Dedifferentiated amniotic fluid mesenchymal stem cell (primary cell): ENCODE measurements around the gene GPR176.

Source experiments
- DNase-seq: peaks from one replicate; pipeline ENCODE4 v3.0.0-alpha.2; 2016; ENCODE audit errors: extremely low spot score

The GPR176 gene

DNA sequence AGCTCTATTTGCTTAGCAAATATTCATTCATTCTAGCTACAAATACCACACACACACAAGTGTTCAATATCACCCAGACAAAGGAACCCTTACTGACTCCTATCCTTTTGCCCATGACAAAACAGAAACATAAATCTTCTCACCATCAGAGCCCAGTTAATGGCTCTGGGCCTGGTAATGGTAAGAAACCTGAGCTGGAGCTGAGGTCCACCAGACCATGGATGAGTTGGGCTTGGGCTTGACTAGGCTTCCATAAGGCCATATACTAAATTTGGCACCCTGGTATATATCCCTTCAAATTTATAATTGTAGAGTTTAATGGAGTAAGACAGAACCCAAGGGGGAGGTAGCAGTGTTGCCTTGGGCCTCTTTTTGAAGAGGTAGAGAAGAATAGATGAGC, 29.4 kb downstream of the GPR176 start:
- DNase-seq, result no peak

DNA sequence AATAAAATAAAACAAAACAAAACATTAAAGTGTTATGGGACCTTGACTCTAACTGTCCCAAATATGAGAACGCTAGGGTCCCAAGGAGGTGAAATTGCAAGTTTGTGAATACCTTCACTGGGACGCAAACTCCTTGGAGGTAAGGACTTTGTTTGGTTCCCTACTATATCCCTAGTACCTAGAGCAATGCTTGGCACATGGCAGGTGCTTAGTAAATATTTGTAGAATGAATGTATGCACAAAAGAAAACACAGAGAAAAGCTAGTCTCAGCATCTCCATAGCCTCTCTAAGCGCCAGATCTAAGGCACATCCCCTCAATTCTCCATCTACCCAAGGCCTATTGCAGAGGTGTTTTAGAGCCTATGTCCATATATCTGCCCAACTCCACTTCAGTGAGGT, 30.5 kb downstream of the GPR176 start:
- DNase-seq, result no peak

DNA sequence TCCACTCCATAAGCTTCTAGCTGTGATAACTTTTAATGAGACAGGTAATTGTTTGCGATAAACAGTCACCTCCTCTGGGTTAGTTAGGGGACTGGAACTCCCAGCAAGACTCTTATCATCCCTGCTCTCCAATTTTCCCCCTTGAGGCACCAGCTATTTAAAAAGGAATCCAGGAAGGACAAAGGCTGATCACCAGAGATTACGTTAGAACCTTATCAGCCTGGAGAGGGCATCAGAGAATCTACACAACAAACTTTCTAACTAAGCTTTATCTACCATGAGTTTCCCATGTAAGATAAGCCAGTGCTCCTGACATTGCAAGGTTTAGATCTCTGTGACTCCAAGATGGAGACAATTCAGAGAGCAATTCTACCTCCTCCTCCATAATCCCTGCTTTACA, 31.3 kb downstream of the GPR176 start:
- no peak for DNase-seq

DNA sequence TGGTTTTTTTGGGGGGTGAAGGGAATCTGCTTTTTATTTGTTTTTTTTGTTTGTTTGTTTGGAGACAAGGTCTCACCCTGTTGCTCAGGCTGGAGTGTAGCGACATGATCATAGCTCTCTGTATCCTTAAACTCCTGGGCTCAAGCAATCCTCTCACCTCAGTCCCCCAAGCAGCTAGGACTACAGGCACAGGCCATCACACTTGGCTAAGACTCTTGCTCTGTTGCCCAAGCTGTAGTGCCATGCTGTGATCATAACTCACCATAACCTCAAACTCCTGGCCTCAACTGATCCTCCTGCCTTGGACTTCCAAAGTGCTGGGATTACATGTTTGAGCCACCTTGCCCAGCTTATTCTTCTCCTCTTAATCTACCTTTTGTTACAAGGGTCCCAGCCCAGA, 31.8 kb downstream of the GPR176 start:
- DNase-seq, result no peak

DNA sequence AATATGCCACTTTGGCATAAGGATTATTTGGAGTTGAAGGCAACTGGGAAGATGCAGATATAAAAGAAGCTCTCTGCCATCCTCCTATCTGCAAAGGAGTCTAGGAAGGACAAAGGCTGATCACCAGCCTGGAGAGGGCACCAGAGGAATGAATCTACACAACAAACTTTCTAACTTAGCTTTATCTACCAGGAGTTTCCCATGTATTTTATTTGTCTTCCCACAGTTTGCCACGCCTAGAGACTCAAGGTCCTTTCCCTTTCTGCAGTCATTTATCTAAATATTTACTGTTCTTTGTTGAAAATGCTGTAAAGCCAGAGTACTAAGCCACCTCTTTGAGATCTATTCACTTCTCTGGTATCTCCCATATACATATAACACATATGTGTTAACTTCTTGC, 32.2 kb downstream of the GPR176 start:
- peak; percentile 72 for DNase-seq

DNA sequence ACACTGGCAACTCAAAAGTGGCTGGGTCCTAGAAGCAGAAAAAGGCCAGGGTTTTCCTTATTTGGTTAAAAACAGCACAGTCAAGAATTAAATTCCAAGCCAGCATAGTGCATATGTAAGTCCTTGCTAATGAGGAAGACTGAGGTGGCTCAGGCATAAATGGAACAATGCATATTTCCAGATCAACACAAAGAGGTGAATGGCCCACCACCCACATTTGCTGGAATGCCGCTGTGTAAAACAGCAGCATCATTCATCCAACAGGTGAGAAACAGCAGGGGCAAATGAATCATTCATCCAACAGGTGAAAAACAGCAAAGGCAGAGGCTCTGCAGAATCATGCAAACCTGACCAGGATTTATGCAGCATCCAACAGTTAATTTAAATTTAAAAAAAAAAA, 32.9 kb downstream of the GPR176 start:
- no peak for DNase-seq

DNA sequence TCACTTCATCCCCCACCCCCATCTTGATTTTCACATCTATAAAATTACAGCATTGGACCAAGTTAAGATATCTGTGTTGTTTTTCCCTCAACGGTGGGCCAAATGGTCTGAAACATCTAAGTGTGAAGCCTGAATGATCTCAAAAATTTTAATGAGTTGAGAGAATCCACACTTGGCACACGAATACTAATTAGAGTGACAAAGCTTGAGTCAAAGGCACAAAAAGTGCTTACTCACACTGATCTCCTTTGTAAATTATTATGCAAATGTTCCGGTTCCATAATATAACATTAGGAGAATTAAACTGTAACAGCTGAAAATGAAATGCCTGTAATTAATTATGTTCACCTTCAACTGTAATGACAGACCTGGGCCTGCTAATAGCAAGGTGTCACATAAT, 33.6 kb downstream of the GPR176 start:
- DNase-seq, result no peak

DNA sequence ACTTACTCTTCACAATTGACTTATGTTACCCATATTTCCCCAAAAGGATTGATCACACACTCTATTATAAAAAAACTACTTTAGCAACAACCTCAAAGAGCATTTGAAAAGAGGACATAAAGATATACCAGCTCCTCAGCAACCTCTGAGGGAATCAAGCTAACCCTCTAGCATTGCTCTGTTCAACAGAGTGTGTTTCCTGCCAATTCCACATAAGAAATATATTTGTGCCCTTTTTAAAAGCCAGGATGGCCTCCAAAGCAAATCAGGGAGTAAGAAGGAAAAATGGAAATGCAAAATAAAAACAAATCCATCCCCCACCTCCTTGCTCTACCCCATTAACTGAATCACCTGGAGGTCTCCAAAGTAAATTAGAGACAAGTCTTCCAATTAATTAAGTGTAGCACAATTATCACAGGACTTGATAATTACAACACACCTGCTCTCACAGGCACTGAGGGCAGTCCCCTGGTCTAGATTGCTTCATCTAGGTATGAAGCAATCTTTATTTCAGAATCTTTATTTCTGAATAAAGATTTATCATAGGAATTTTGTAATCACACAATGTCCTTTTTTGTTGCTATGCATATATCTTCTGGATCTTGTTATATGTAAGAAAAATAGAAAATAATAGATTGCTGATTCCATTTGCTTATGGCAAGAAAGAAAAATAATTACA, 34.8 kb downstream of the GPR176 start:
- DNase-seq, result no peak

DNA sequence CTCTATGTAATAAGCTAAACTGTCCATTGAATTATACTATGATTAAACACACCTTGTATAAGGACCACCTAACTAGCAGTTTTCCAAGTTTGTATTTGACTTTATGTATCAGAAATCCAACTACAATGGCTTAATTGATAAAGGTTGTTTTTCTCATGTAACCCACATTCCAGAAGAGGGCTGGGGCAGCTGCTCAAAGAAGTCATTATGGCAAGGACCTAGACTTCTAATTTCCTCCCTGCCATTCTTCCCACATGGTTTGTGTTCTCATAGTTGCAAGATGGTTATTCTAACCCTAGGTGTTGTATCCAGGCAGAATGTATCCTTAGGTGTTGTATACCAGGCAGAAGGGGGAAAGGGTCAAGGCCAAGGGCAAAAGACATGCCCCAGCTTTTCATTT, 35.7 kb downstream of the GPR176 start:
- no peak for DNase-seq

DNA sequence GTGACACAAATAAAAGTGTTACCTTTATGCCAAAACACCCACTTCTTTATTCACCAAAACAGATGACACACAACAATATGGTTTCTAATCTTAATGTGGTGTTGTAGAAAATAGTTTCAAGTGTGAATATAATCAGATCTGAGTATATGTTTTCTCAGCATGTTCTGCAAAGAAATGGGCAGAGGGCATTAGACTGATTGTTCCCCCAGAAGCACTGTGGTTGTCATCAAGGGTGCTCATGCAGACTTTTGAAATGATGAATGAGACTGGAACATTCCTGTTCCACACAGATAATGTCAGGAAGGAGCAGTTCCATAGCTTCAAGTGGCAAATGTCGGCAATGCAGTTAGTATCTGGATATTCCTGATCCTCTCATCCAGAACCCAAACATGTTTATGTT, 37.5 kb downstream of the GPR176 start:
- no peak for DNase-seq

DNA sequence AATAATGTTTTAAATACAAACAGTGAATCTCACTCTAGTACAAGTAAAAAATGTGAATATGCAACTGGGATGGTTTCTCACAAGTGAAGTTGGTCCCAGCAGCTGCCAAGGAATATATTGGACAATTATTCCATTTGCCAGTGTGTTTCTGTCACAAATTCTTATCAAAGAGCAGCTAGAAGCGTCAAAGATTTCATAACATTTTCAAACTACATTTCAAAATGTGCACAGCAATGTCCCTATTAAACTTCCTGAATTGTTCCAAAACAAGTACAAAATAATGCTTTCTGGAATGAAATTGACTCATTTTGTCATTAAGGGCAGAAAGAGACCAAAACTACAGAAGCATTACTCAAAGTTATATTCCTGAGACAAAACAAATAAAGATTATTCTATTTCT, 38.3 kb downstream of the GPR176 start:
- DNase-seq, result no peak

DNA sequence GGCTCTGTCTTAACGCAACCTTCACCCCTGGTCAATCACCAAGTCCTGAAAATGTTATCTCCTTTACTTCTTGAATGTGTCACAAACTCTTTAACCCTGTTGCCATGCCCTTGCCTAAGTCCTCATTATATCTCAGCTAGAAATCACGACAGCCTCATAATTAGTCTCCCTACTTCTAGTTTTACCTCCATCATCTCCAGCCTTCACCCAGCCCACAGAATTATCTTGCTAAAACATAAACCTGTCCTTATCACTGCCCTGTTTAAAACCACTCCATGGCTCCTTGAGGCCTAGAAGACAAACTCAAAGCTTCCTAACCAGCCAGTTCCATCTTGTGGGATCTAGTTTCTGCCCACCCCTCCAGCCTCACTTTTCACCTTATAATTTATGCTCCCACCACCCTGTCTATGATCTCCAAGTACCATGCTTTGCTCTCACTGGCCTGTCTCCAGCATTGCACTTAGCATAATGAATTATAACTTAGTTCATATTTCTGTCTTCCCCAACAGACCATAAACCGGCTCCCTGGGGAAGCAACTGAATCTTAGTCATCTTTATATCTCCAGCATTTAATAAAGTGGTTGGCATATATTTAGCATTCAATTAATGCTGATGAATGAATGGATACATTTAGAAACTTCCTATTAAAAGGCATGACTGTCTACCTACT, 39.2 kb downstream of the GPR176 start:
- DNase-seq, result no peak

DNA sequence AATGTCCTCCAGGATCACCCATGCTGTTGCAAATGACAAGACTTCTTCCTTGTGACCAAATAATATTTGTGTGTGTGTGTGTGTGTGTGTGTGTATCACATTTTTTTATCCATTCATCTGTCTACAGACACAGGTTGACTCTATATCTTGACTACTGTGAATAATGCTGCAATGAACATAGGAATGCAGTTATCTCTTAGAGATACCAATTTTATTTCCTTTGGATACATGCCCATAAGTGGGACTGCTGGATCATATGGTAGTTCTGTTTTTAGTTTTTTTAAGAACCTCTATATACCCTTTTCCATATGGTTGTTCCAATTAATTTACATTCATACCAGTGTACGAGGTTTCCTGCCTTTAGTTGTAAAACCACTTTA, 41.7 kb downstream of the GPR176 start:
- DNase-seq, result no peak

DNA sequence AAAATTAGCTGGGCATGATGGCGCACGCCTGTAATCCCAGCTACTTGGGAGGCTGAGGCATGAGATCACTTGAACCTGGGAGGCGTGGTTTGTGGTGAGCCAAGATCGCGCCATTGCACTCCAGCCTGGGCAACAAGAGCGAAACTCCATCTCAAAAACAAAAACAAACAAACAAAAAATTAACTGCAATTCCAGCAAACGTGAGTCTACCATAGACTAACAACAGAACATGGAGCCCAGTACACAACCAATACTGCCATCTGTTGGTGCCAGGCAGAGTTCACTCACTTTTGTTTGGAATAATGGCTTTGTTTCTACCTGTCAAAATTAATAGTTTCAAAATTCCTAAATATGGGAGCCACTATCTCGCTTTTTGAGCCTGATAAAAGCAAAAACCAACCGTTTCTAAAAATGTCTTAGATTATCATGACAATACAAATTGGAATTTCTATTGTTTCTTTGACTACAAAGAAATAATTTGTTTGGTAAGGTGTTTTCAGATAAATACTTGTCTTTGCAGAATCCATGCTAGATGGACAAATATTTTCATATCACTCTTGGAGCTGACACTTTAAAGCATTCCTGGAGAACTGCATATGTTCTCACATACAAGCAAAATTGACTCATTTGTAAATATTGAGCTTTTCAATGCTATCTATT, 45.0 kb downstream of the GPR176 start:
- peak; percentile 52 for DNase-seq

DNA sequence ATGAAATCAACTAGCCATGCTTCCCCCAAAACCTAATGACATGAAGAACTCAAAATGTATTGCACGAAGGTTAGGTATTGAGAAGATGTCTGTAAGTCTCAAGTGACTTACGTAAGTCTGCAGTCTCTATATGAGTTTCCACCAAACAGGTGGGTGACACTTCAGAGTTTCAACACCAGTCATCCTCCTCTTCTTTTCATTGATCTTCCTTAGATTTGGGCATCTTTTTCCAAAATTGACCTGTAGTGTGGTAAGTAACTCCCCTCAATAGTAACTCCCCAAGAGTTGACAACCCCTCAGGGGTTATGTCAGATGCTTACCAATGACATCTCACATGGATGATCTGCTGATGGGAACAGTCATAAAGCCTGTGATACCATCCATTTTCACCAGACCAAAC, 46.1 kb downstream of the GPR176 start:
- no peak for DNase-seq

DNA sequence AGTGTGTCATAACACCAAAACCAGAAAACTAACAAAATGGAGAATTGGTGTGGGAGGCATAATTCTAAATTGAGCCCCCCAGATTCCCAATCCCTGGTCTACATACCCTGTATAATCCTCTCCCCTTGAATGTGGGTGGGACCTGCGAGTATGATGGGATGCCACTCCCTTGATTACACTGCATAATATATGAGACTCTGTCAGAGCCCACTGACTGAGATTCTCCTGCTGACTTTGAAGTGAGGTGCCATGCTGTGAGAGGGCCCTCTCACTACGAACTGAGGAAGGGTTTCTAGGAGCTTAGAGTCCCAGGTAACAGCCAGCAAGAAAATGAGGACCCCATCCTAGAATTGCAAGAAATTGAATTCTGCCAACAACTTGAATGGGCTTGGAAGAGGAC, 49.5 kb downstream of the GPR176 start:
- DNase-seq, result no peak

DNA sequence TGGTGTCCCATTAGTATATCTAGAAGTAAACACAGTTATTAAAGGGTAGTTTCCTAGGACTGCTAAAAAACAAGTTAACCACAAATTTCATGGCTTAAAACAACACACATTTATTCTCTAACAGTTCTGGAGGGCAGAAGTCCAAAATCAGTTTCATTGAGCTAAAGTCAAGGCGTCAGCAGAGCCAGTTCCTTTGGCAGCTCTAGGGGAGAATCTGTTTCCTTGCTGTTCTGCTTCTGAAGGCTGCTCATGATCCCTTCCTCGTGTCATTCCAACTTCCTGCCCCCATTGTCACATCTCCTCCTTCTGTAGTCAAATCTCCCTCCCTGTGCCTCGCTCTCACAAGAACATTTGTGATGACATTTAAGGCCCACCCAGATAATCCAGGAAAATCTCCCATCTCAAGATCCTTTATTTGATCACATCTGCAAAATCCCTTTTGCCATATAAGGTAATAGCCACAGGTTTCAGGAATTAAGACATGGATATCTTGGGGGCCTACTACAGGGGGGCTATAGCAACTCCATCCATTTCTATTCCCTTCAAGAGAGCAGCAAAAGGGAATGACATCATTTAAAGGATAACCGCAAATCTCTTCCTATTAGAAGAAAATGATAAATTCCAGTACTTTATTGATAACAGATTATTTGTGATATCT, 50.1 kb downstream of the GPR176 start:
- DNase-seq, result no peak

DNA sequence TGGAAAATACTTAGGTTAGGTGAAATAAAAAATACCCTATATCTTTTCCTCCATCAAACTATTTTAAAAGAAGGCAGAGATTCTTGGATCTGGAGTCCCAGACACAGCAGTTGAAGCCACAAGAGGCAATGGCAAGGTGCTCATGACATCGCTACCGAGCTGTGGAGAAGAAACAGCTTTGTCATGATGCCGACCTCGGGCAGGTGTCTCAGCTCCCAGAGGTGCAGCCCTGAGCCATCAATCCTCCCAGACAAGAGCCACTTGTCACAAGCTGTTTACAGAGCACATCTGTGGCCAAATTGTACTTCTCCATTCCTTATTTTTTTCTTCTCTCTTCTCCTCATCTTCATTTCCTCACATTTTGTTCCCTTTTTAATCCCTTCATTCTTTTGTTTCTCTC, 50.8 kb downstream of the GPR176 start:
- no peak for DNase-seq

DNA sequence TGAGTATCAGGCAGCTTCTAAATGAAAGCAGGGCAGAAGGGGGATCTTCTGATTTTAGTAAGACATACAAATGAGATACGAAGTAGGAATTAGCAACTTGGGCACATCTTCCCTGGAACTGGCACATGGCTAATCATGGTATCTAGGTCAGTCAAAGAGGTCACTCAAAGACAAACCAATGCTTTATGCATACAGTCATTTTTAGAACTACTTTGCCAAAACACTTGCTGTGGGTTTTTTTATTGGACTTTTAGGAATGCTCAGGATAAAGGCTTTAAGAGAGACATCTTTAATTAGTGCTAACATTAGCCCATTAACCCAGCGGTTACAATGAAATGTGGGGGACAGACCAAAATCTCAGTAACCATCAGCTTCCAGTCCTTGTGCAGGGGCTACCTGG, 51.7 kb downstream of the GPR176 start:
- no peak for DNase-seq

DNA sequence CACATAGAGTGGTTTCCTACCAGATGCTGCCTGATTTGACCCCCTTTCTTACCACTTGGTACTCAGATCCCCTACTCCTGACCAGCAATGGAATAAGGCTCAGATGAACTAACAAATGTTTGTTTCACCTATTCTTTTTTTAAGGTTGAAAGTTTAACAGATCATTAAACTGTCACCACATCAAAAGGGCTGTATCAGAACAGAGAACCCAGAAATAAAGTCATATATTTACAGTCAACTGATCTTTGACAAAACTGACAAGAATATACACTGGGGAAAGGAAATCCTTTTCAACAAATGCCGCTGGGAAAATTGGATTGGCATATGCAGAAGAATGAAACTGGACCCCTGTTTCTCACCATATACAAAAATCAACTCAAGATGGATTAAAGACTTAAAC, 56.0 kb downstream of the GPR176 start:
- no peak for DNase-seq

DNA sequence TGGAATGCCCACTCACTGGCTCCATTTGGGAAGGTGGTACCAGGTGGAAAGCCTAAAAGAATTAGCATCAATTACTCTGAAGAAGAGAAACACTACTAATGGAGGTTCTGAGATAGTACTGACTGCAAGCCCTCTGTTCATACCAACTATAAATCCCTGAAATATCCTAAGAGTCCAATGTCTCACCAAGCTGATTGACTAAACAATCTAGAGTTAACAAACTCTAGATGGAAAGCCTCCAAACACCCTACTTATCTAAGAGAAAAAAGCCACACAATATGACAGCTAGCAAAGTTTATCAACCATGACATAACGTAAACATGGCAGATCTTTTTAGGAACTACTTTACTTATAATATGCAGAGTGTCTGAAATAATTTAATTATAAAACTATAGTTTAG, 59.2 kb downstream of the GPR176 start:
- no peak for DNase-seq

DNA sequence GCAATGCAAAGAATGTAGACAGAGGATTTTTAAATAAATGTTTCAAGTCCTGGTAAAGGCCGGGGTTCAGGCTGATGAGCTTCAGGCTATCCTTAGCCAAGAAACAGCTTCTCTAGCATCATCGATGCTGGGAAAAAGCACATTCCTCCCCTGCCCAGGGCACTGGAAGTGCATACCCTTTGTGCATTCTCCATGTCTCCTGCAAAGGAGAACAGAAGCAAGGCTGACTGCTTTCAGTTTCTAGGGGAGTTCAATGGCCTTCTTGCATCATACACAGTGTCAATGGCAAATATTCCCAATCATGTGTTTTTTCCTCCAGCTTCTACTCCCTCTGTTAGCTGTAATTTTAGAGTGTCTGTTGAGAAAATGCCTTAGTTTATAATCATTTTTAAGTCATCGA, 59.9 kb downstream of the GPR176 start:
- DNase-seq, result peak; percentile 40

DNA sequence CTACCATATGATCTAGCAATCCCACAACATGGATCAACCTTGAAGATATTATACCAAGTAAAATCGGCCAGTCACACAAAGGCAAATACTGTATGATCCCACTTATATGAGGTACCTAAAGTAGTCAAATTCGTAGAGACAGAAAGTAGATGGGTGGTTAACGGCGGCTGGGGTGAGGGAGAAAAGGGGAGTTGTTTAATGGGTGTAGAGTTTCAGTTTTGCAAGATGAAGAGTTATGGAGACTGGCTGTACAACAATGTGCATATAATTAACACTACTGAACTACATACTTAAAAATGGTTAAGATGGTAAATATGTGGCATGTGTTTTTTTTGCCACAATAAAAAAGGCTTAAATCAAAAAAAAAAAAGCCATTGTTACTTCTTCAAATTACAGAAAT, 60.4 kb downstream of the GPR176 start:
- DNase-seq, result no peak
